ENCODE measurements around the gene PPP1R12A.

PPP1R12A gene

GRCh38 chr12:79900199-79900598 is 34.7 kb downstream of the PPP1R12A start:
- no peak for DNase-seq (ENCODE audit: low read depth)
- TF ChIP-seq CTCF (conservative IDR thresholded peaks at IDR 0.05; ENCODE audit: control insufficient read depth, insufficient read depth, low read depth, low read length): no peak
- H3K4me3 ChIP-seq (ENCODE audit: control insufficient read depth, low read depth, low read length): no peak overlapping the region

GRCh38 chr12:79897617-79898016 is 37.3 kb downstream of the PPP1R12A start:
- TF ChIP-seq CTCF (conservative IDR thresholded peaks at IDR 0.05; ENCODE audit: control insufficient read depth, insufficient read depth, low read depth, low read length): no peak

GRCh38 chr12:79895804-79896203 is 39.1 kb downstream of the PPP1R12A start:
- DNase-seq (ENCODE audit: low read depth): no peak
- no peak for TF ChIP-seq CTCF (conservative IDR thresholded peaks at IDR 0.05; ENCODE audit: control insufficient read depth, insufficient read depth, low read depth, low read length)
- H3K4me3 ChIP-seq (ENCODE audit: control insufficient read depth, low read depth, low read length): no peak overlapping the region

More at GRCh38 chr12:79897617-79898016, 37.3 kb downstream of the PPP1R12A start:
- H3K4me3 ChIP-seq (ENCODE audit: control insufficient read depth, low read depth, low read length): no peak overlapping the region
- peak; percentile 95 for DNase-seq (ENCODE audit: low read depth)

- no peak for TF ChIP-seq CTCF (conservative IDR thresholded peaks at IDR 0.05; ENCODE audit: control insufficient read depth, insufficient read depth, low read depth, low read length)
- peak; percentile 24 for DNase-seq (ENCODE audit: low read depth)
- H3K4me3 ChIP-seq (ENCODE audit: control insufficient read depth, low read depth, low read length): no peak overlapping the region
Observed at GRCh38 chr12:79895071-79895470, 39.8 kb downstream of the PPP1R12A start.

DNA sequence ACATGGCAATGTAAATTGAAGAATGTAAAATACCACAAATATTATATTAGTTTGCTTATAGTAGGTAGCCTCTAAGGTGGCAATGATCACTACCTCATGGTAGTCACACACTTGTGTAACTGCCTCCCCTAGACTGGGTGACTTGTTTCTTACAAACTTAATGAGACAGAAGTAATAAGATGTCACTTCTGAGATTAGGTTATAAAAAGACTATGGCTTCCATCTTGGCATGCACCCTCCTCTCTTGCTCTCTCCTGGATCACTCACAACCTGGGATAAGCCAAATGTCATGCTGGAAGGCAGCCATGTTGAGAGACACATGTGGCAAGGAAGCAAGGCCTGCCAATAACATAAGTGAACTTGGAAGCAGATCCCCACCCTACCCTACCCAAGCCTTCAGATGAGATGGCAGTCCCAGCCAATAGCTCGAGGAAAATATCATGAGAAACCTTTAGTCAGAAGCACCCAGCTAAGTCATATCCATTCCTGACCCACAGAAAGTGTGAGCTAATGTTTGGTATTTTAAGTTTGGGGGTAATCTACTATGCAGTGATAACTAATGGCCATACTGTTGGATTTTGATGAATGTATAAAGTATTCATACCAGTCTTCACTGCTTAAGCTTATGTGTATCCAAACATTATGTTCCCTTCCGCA is 43.3 kb downstream of the PPP1R12A start:
- peak; percentile 62 for DNase-seq (ENCODE audit: low read depth)
- no peak for TF ChIP-seq CTCF (conservative IDR thresholded peaks at IDR 0.05; ENCODE audit: control insufficient read depth, insufficient read depth, low read depth, low read length)

DNA sequence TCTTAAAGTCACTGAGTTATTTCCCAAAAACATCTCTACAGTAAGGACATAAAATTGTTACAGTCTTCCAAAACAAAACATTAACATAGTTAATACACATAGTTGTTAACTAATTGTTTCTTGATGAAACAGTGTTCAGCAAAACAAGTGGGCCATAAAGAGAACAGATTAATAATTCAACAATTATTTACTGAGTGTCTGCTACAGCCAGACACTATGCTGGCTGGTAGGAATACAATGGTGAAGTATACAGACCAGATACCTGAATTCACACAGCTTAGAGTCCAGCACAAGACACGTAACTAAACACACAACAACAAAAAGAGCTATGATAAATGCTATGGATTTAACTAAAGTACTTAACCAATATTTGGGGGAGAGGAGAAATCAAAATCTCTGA is 47.0 kb downstream of the PPP1R12A start:
- TF ChIP-seq CTCF (conservative IDR thresholded peaks at IDR 0.05; ENCODE audit: control insufficient read depth, insufficient read depth, low read depth, low read length): no peak
- no peak for DNase-seq (ENCODE audit: low read depth)
- no peak overlapping the region for H3K4me3 ChIP-seq (ENCODE audit: control insufficient read depth, low read depth, low read length)

More for the DNA sequence above, 43.3 kb downstream of the PPP1R12A start:
- no peak overlapping the region for H3K4me3 ChIP-seq (ENCODE audit: control insufficient read depth, low read depth, low read length)
